AG09319 (cell line): ENCODE results near the gene TPSD1.
"Not testable (repeated sequence)": the region's sequence is repeated elsewhere in the genome, so short reads cannot be mapped to it uniquely, and the experiment has no call there.

Experiments
- DNase-seq: peaks from one replicate; pipeline ENCODE4 v3.0.0-alpha.2; 2010; ENCODE audit warnings: low read depth; ENCODE audit errors: extremely low read depth
- TF ChIP-seq, protein P1 (sequence below): IDR thresholded peaks from 2 replicates; pipeline ENCODE4 v1.5.1; 2011; ENCODE audit warnings: low read depth, mild to moderate bottlenecking, inconsistent platforms, low read length, moderate library complexity

TPSD1 gene

GRCh38 chr16:1237990-1238389 is 17.9 kb upstream of the TPSD1 start:
- TF ChIP-seq, protein P1, sequence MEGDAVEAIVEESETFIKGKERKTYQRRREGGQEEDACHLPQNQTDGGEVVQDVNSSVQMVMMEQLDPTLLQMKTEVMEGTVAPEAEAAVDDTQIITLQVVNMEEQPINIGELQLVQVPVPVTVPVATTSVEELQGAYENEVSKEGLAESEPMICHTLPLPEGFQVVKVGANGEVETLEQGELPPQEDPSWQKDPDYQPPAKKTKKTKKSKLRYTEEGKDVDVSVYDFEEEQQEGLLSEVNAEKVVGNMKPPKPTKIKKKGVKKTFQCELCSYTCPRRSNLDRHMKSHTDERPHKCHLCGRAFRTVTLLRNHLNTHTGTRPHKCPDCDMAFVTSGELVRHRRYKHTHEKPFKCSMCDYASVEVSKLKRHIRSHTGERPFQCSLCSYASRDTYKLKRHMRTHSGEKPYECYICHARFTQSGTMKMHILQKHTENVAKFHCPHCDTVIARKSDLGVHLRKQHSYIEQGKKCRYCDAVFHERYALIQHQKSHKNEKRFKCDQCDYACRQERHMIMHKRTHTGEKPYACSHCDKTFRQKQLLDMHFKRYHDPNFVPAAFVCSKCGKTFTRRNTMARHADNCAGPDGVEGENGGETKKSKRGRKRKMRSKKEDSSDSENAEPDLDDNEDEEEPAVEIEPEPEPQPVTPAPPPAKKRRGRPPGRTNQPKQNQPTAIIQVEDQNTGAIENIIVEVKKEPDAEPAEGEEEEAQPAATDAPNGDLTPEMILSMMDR: no peak
- no peak for DNase-seq

DNA sequence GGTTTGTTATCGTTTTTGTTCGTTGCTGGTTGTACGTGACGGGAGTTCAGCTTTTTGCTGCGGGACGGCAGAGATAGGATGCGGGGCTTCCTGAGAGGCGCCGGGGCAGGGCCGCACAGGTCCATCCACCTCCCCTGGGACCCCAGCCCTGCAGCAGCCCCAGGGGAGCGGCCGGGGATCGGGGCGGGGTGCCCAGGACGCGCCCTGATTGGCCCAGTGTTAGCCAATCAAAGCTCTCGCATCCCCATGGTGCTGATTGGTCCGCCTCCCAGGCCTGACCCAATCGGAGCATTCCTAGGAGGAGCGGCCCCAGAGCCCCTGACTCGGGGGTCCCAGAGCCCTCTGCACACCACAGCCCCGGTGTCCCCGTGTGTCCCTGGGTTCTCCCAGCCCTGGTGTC is 17.0 kb upstream of the TPSD1 start:
- not testable (repeated sequence) for DNase-seq

- not testable (repeated sequence) for DNase-seq
Observed at GRCh38 chr16:1239575-1239974, 16.3 kb upstream of the TPSD1 start.

DNA sequence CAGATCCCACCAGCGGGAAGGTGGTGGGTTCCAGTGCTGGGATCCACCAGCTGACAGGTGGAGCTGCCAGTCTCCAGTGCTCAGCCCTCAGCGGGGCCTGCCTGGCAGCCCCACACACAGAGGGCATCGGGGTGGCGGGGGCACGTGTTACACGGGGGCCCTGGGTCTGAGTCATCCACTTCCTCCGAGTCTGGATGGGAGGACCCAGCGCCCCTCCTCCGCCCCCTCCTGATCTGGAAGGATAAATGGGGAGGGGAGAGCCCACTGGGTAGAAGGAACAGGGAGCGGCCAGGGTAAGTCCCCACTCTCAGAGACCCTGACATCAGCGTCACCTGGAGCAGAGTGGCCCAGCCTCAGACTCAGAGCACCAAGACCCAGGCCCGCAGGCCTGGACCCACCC is 15.4 kb upstream of the TPSD1 start, which contains the start of gene TPSAB1:
TPSAB1 (plus strand) TSS at position 270 of the 400 bp plus-strand sequence. CDS start 234 bp downstream, outside the sequence.
- not testable (repeated sequence) for DNase-seq

GRCh38 chr16:1241081-1241480 is 14.8 kb upstream of the TPSD1 start:
- DNase-seq: not testable (repeated sequence)

- not testable (repeated sequence) for DNase-seq
Observed at GRCh38 chr16:1243363-1243762, 12.5 kb upstream of the TPSD1 start.

- not testable (repeated sequence) for DNase-seq
Observed at GRCh38 chr16:1243907-1244850, 11.7 kb upstream of the TPSD1 start.

GRCh38 chr16:1244881-1245280 is 11.0 kb upstream of the TPSD1 start:
- no peak for DNase-seq
- TF ChIP-seq, protein P1: no peak

- DNase-seq: no peak
- TF ChIP-seq, protein P1: no peak
Observed at GRCh38 chr16:1245452-1246020, 10.3 kb upstream of the TPSD1 start.

GRCh38 chr16:1247903-1248537 is 7.8 kb upstream of the TPSD1 start:
- not testable (repeated sequence) for DNase-seq

- DNase-seq: not testable (repeated sequence)
Observed at GRCh38 chr16:1249031-1249755, 6.7 kb upstream of the TPSD1 start.

DNA sequence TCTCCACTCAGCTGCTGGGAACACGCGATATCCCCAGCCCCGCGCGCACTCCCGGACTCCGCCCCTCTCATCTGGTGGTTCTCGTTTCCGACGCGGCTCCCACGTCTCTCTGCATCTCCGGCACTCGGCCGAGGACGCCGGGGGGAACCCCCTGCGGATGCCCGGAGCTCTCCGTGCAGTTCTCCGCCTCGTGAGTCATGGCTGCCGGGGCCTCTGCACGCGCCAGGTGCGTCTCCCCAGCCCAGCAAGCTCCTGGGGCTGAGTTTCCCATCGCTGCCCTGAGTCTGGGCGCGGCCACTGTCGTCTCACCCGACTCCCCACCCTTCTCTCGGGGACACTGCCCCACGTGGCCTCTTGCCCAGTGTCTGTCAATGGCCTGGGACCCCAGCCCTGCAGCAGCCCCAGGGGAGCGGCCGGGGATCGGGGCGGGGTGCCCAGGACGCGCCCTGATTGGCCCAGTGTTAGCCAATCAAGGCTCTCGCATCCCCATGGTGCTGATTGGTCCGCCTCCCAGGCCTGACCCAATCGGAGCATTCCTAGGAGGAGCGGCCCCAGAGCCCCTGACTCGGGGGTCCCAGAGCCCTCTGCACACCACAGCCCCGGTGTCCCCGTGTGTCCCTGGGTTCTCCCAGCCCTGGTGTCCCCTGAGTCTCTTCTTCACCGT is 2.0 kb upstream of the TPSD1 start:
- not testable (repeated sequence) for DNase-seq

- not testable (repeated sequence) for DNase-seq
Observed at GRCh38 chr16:1254821-1255220, 1.0 kb upstream of the TPSD1 start.

GRCh38 chr16:1256296-1256873 is 516 bp downstream of the TPSD1 start:
- not testable (repeated sequence) for DNase-seq
